Fibroblast of lung (primary cell): ENCODE results near the gene SMARCA5. TPM values are rescaled to one million over a fixed set of nuclear protein-coding genes. Genes with fewer than 3 reads are reported as not detected.

ENCODE experiments used
- DNase-seq, 2 donors: peaks; one replicate each; pipeline versions ENCODE4 v3.0.0 to v3.0.0-alpha.2; 2010; ENCODE audit warnings: low read depth in 2 of 2
- H2AFZ ChIP-seq: 2 replicates; pipeline ENCODE4 v1.5.1; 2012; ENCODE audit warnings: low read length, control low read depth, inconsistent platforms
- H3K27ac ChIP-seq: 2 replicates; pipeline ENCODE4 v1.5.1; 2011; ENCODE audit warnings: low read length, control low read depth; ENCODE audit not compliant: insufficient read depth
- H3K27me3 ChIP-seq: 2 replicates; pipeline ENCODE4 v1.5.1; 2011; ENCODE audit warnings: mild to moderate bottlenecking, low read length; ENCODE audit not compliant: control insufficient read depth, insufficient read depth
- H3K36me3 ChIP-seq: 2 replicates; pipeline ENCODE4 v1.5.1; 2011; ENCODE audit warnings: low read length; ENCODE audit not compliant: control insufficient read depth, insufficient read depth
- H3K4me1 ChIP-seq: 2 replicates; pipeline ENCODE4 v1.5.1; 2011; ENCODE audit warnings: low read length; ENCODE audit not compliant: control insufficient read depth, insufficient read depth; ENCODE audit errors: extremely low read depth
- H3K4me2 ChIP-seq: 2 replicates; pipeline ENCODE4 v1.5.1; 2011; ENCODE audit warnings: low read length, control low read depth; ENCODE audit not compliant: insufficient read depth; ENCODE audit errors: extremely low read depth
- H3K4me3 ChIP-seq, 4 experiments: fragments of 200-600 bp in 1 of 4; sonication (generic) in 1 of 4; replicated peaks in 1 of 4; 2 replicates each; pipeline ENCODE4 v1.5.1; 2011 to 2016; ENCODE audit warnings: low read length in 4 of 4, low read depth in 3 of 4, mild to moderate bottlenecking in 3 of 4, control low read depth in 2 of 4, inconsistent platforms in 1 of 4, mixed read lengths in 1 of 4; ENCODE audit not compliant: insufficient read depth in 1 of 4; ENCODE audit errors: control extremely low read depth in 1 of 4
- H3K79me2 ChIP-seq: 2 replicates; pipeline ENCODE4 v1.5.1; 2012; ENCODE audit warnings: mild to moderate bottlenecking, low read length, inconsistent platforms; ENCODE audit not compliant: control insufficient read depth, insufficient read depth
- H3K9ac ChIP-seq: 2 replicates; pipeline ENCODE4 v1.5.1; 2011; ENCODE audit warnings: mild to moderate bottlenecking, low read length, control low read depth; ENCODE audit not compliant: insufficient read depth
- H3K9me3 ChIP-seq: 2 replicates; pipeline ENCODE4 v1.5.1; 2012; ENCODE audit warnings: low read depth, low read length; ENCODE audit not compliant: control insufficient read depth, insufficient read depth
- H4K20me1 ChIP-seq: 2 replicates; pipeline ENCODE4 v1.5.1; 2011; ENCODE audit warnings: low read length; ENCODE audit not compliant: control insufficient read depth, insufficient read depth; ENCODE audit errors: extremely low read depth
- CTCF ChIP-seq, 2 donors: IDR thresholded peaks in 1 of 2; conservative IDR thresholded peaks in 1 of 2; 1 replicate in 1 of 2; 2 replicates in 1 of 2; pipeline ENCODE4 v1.5.1; 2011 to 2012; ENCODE audit warnings: low read length in 2 of 2, control low read depth in 1 of 2, inconsistent platforms in 1 of 2, low read depth in 1 of 2, mild to moderate bottlenecking in 1 of 2
- EZH2 ChIP-seq: IDR thresholded peaks from 2 replicates; pipeline ENCODE4 v1.5.1; 2012; ENCODE audit warnings: low read length, control low read depth, mild to moderate bottlenecking; ENCODE audit errors: missing control alignments
- polyA plus RNA-seq, 2 donors: library from polyadenylated mRNA; depleted of rRNA in 1 of 2; stranded (reverse) in 1 of 2; unstranded in 1 of 2; fragments of >200 nt; gene quantifications; 2 replicates each; pipeline ENCODE4 v1.2.1, GENCODE V29; 2011 to 2012; ENCODE audit warnings: missing spikeins in 1 of 2
- total RNA-seq: library from RNA; depleted of rRNA; stranded (reverse); fragments of >200 nt; gene quantifications from 2 replicates; pipeline ENCODE4 v1.2.1, GENCODE V29; 2014

The SMARCA5 gene
- total and polyA plus RNA-seq, 2 donors (not counting 1 experiment from before 2014, with no cell fraction given) = 22.9 to 53.3 TPM

GRCh38 chr4:143606480-143606879 is 93.0 kb downstream of the SMARCA5 start:
- Histone ChIP-seq H3K36me3 (no peaks in the 10 kb centered on the region), H3K9ac (no peak overlapping the region)
- DNase-seq = no peak

More at GRCh38 chr4:143606480-143606879, 93.0 kb downstream of the SMARCA5 start:
- no peaks in the 10 kb centered on the region for H3K79me2 ChIP-seq
- TF ChIP-seq EZH2 (no peak), CTCF (conservative IDR thresholded peaks at IDR 0.05 in 1 of 2, IDR thresholded peaks at IDR 0.05 in 1 of 2; ENCODE audit: low read depth in 1 of 2, low read length in 2 of 2) (no peak)
- H3K4me3 ChIP-seq = no peak overlapping the region
- no peak overlapping the region for H3K27ac ChIP-seq
- no peaks in the 10 kb centered on the region for H3K9me3 ChIP-seq
- H4K20me1 ChIP-seq = no peaks in the 10 kb centered on the region
- H3K4me2 ChIP-seq = no peak overlapping the region
- no peak overlapping the region for H2AFZ ChIP-seq
- H3K4me1 ChIP-seq = no peaks in the 10 kb centered on the region
- H3K27me3 ChIP-seq = no peaks in the 10 kb centered on the region

Other genes with a start within 250 kb of the SMARCA5 start
- 8.5 and 10.6 TPM in 2 replicates for gene GAB1, start 176.8 kb upstream of the SMARCA5 start, total RNA-seq
- 13.7 and 18.0 TPM in 2 replicates for gene GAB1, start 176.8 kb upstream of the SMARCA5 start, polyA plus RNA-seq
- gene FREM3, start 187.0 kb downstream of the SMARCA5 start, total RNA-seq = not detected in 2 replicates
- not detected in 2 replicates for gene FREM3, start 187.0 kb downstream of the SMARCA5 start, polyA plus RNA-seq